GM21381 (cell line): ENCODE data around the gene DPPA4.
"Not testable (repeated sequence)": the region's sequence is repeated elsewhere in the genome, so short reads cannot be mapped to it uniquely, and the experiment has no call there.

Experiments used
- ATAC-seq: cut with Tn5 transposase; IDR thresholded peaks from one replicate; pipeline ENCODE4 v1.9.1; 2021; ENCODE audit warnings: mild to moderate bottlenecking, moderate library complexity; ENCODE audit not compliant: unreplicated experiment

The DPPA4 gene

DNA sequence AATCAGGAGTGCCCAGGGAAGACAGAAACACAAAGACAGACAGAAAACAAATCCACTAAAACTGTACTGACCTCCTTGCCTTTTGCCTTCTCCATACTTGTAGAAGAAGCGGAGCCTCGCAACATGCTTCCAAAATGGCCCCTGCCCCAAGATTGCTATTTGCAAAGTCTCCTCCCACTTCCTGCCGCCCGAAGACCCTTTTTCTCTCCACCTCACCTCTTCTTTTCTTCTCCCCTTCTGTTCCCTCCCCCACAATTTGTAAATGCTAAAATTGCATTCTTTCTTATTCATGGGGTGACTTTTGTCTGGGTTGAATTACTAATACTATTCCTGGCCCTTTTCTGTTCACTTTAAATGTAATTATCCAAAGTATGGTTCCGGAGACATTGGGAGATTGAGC lies at the start of gene DPPA4:
Gene DPPA4, minus strand, starts transcription at position 154 of the 400 bp plus-strand sequence. Its CDS starts 29 bp downstream, at position 125.
- no peak for ATAC-seq

- ATAC-seq: no peak
Measured at GRCh38 chr3:109385442-109386318, 48.3 kb upstream of the DPPA4 start.

GRCh38 chr3:109384164-109384563 lies 46.8 kb upstream of the DPPA4 start:
- ATAC-seq: no peak

GRCh38 chr3:109382588-109382987 lies 45.2 kb upstream of the DPPA4 start:
- ATAC-seq: no peak

- no peak for ATAC-seq
Measured at GRCh38 chr3:109375975-109376374, 38.6 kb upstream of the DPPA4 start.

DNA sequence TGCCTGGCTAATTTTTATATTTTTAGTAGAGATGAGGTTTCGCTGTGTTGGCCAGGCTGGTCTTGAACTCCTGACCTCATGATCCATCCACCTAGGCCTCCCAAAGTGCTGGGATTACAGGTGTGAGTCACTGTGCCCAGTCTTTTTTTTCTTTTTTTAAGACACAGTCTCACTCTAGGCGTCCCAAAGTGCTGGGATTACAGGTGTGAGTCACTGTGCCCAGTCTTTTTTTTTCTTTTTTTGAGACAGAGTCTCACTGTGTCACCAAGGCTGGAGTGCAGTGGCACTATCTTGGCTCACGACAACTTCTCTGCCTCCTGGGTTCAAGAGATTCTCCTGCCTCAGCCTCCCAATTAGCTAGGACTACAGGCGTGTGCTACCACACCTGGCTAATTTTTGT lies 37.1 kb upstream of the DPPA4 start:
- not testable (repeated sequence) for ATAC-seq

GRCh38 chr3:109373933-109374332 lies 36.6 kb upstream of the DPPA4 start:
- ATAC-seq: no peak

GRCh38 chr3:109372639-109373038 lies 35.3 kb upstream of the DPPA4 start:
- ATAC-seq: no peak

DNA sequence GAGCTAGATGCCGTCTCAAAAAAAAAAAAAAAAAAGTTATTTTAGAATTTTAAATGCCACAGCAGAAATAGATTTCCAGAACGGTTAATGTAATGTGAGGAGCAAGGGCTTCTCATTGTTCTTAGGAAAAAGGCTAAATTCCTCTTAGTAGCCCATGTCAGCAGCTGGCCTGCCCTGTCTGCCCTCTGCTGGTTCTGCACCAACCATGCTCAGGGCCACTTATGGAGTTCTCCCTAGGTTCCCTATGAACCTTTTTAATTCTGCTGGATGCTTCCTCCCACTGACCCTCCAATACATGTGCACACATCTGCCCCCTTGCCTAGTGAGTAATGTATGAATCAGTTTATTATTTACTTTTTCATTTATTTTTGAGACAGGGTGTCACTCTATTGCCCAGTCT lies 32.2 kb upstream of the DPPA4 start:
- no peak for ATAC-seq

DNA sequence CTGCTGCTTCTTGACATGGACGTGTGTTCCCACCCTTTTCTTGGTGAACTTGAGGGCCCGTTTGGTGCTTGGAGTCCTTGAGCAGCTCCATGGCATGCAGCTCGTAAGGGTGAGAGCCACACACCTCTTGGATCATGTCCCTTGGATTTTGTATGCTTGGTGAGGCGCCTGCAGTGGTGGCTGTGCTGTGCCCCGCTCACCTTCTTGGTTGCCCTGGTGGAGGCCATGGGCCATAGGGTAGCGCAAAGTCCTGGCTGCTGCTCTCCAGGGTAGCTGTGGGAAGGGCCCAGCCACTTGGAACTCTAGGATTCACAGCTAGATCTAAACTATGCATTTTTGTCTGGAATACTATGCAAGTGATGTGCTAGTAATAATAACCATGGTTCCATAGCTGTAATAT lies 26.7 kb upstream of the DPPA4 start:
- ATAC-seq: no peak

- ATAC-seq: no peak
Measured at GRCh38 chr3:109363634-109364033, 26.3 kb upstream of the DPPA4 start.

DNA sequence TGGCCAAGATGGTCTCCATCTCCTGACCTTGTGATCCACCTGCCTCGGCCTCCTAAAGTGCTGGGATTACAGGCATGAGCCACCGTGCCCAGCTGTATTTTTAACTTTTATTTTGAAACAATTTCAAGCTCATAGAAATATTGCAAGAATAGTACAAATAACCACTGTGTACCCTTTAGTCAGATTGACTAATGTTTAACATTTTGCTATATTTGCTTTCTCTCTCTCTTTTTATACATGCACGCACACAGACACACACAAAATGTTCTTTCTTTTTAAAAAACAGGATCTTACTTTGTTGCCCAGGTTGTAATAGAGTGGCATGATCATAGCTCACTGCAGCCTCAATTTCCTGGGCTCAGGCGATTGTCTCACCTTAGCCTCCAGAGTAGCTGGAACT lies 25.5 kb upstream of the DPPA4 start:
- no peak for ATAC-seq

DNA sequence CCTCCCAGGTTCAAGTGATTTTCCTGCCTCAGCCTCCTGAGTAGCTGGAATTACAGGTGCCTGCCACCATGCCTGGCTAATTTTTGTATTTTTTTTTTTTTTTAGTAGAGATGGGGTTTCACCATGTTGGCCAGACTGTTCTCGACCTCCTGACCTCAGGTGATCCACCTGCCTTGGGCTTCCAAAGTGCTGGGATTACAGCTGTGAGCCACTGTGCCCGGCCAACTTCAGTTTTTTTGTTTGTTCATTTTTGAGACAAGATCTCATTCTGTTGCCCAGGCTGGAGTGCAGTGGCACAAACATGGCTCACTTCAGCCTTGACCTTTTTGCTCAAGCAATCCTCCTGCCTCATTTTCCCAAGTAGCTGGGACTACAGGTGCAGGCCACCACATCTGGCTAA lies 21.5 kb upstream of the DPPA4 start:
- not testable (repeated sequence) for ATAC-seq

- no peak for ATAC-seq
Measured at GRCh38 chr3:109356442-109357155, 19.3 kb upstream of the DPPA4 start.

- no peak for ATAC-seq
Measured at GRCh38 chr3:109355625-109356441, 18.5 kb upstream of the DPPA4 start.

DNA sequence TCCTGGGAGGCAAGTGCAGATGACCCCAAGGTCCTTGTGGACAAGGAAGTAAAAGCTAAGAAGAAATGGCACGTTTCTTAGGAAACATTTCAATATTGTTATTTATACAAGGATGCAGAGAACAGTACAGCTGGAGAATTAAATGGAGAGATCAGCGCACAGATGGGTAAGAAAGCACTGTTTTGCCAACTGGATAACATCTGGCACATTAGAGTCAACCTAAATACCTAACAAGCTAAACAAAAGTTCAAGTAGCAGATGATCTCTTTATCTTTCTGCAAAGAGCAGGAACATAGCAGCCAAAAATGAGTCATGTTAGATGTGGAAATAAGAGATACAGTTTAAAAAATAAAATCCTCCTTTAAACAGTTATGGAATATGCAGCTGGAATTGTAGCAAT lies 15.7 kb upstream of the DPPA4 start:
- ATAC-seq: no peak

DNA sequence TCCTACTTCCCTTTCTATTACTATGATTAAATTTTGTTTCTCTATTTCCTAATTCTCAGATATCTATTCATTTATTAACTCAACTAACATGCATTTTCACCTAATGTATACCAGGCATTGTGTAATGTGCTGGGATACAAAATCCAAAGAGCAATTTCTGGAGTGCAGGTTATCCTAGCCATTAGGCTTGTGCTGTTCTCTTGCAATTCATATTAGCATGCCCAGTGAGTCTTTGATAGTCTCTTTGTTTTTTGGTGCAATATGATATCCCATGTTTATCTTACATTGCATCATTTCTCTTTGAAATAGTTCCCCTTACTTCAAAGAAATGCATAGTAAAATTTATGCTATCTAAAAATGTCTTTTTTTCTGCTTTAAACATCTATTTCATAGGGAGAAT lies 13.9 kb upstream of the DPPA4 start:
- no peak for ATAC-seq

DNA sequence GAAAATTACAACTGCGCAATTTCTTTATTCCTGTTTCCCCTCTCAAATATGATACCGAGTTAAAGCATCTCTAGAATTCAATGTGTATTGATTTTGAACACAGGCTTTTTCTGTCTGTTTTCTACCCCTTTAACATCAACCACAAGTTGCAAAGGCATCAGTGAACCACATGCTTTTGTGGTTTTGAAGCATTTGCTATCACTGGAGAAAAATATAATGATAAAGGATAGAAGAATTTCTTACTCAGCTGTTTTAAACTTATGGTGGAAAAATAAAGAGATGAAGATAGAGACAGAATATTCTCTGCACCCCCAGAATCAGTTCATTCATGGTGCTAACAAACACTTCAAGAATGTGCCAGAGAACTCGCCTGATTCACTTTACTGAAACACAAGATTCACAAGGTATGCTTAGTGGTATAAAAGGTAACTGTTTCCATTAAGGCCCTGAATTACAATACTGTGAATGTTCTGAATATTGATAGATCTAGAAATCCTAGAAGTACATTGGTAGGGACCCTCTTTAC lies 9.5 kb upstream of the DPPA4 start:
- ATAC-seq: no peak

- ATAC-seq: no peak
Measured at GRCh38 chr3:109346099-109346498, 8.8 kb upstream of the DPPA4 start.

DNA sequence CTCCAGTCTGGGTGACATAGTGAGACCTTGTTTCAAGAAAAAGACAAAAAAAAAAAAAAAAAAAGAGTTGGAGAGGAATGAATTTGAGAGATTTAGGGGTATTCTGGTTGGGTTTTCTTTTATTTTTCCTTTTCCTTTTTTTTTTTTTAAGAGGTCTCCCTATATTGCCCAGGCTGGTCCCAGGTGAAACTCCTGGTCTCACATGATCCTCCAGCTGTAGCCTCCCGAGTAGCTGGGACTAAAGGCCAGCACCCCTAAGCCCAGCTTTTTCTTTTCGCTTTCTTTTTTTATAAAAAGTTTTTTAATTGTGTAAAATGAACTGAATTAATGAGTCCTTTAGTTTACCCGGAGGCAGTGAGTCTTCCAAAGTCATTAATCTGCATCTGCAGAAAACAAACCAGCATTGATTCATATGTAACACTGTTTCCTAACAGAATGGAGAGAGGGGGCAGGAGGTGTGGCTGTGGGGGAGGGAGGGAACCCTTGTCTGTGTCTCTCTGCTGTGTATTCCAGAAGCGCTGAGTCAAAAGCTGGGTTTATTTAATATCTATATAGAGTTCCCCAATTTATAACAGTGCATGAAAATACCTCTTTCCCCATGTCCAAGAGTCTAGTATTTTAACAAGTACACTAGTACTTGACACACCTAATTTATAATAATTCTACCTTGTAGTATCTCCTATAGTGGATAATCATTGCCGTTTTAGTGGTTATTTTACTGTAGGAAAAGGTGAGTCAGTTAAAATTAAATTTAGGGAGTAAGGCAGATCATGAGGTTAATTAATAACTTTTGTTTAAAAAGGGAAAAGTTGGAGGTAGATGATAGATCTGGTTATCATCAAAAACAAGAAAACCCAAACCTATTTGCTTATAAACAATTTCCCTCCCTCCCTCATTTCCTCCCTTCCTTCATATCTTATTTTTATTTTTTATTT lies 2.6 kb upstream of the DPPA4 start:
- no peak for ATAC-seq
